Natural killer cell (primary cell): ENCODE measurements around the gene HOOK1. TPM values are rescaled to one million over a fixed set of nuclear protein-coding genes. Genes with fewer than 3 reads are reported as not detected.
A peak's percentile ranks its signal among the peaks of the same experiment; 100 is the strongest.

ENCODE experiments used
- ATAC-seq, 3 donors: fragments of 150-1000 bp in 2 of 3; fragments of 200-7000 bp in 1 of 3; cut with Tn5 transposase; 1 replicate in 1 of 3; 2 replicates in 2 of 3; pipeline ENCODE4 v1.10.0; 2021; ENCODE audit warnings: mild to moderate bottlenecking in 2 of 3, moderate library complexity in 2 of 3
- DNase-seq, 2 donors: peaks; one replicate each; pipeline versions ENCODE4 v3.0.0 to v3.0.0-alpha.2; 2013 to 2021; ENCODE audit warnings: mixed read lengths in 1 of 2
- H3K27ac ChIP-seq: one replicate; pipeline ENCODE4 v1.5.1; 2013; ENCODE audit warnings: mild to moderate bottlenecking, low read length
- H3K27me3 ChIP-seq: one replicate; pipeline ENCODE4 v1.6.1; 2013; ENCODE audit warnings: low read length; ENCODE audit not compliant: control insufficient read depth, insufficient read depth
- H3K36me3 ChIP-seq: one replicate; pipeline ENCODE4 v1.6.1; 2013; ENCODE audit warnings: low read length; ENCODE audit not compliant: control insufficient read depth, insufficient read depth
- H3K4me1 ChIP-seq: one replicate; pipeline ENCODE4 v1.6.1; 2013; ENCODE audit warnings: low read length; ENCODE audit not compliant: control insufficient read depth, insufficient read depth
- H3K4me3 ChIP-seq: one replicate; pipeline ENCODE4 v1.5.1; 2013; ENCODE audit warnings: low read length
- H3K9me3 ChIP-seq: one replicate; pipeline ENCODE4 v1.6.1; 2013; ENCODE audit warnings: low read length; ENCODE audit not compliant: control insufficient read depth, insufficient read depth
- H3K27ac Mint-ChIP-seq, 2 donors: one replicate each; pipeline ENCODE4 v1.8.0; 2022; ENCODE audit warnings: mild to moderate bottlenecking in 2 of 2, mixed read lengths in 2 of 2, moderate library complexity in 1 of 2
- H3K27me3 Mint-ChIP-seq, 2 donors: one replicate each; pipeline ENCODE4 v1.8.0; 2022; ENCODE audit warnings: low read depth in 2 of 2, mixed read lengths in 2 of 2
- H3K36me3 Mint-ChIP-seq: one replicate; pipeline ENCODE4 v1.8.0; 2022; ENCODE audit warnings: mixed read lengths
- H3K4me1 Mint-ChIP-seq, 2 donors: one replicate each; pipeline ENCODE4 v1.8.0; 2022; ENCODE audit warnings: mixed read lengths in 2 of 2
- H3K4me3 Mint-ChIP-seq: one replicate; pipeline ENCODE4 v1.8.0; 2022; ENCODE audit warnings: mild to moderate bottlenecking, moderate library complexity, mixed read lengths
- H3K9me3 Mint-ChIP-seq, 2 donors: one replicate each; pipeline ENCODE4 v1.8.0; 2022; ENCODE audit warnings: mixed read lengths in 2 of 2
- CTCF ChIP-seq: fragments of 200-600 bp; IDR thresholded peaks from one replicate; pipeline ENCODE4 v1.8.0; 2022; ENCODE audit warnings: antibody characterized with exemption
- WGBS: methylation state at CpG from one replicate; pipeline ENCODE4 v1.1.7; 2013; ENCODE audit warnings: missing lambda C conversion rate; ENCODE audit not compliant: insufficient coverage; 5-methylcytosine and 5-hydroxymethylcytosine counted together
- intact Hi-C: fragments of 100-400 bp; cut with micrococcal nuclease; formaldehyde crosslinking; loops from one replicate; pipeline ENCODE4 v1.14.2; 2022
- total RNA-seq, 4 donors: library from RNA; stranded (reverse); fragments of 120-200 nt in 1 of 4; gene quantifications; one replicate each; pipeline versions ENCODE4 v1.2.3 to v1.2.4, GENCODE V29; 2013 to 2022

The HOOK1 gene
- total RNA-seq, 3 donors from 2014 or later (not counting 1 experiment from before 2014, with no cell fraction given), result 2.6 to 3.9 (median 2.7) TPM

DNA sequence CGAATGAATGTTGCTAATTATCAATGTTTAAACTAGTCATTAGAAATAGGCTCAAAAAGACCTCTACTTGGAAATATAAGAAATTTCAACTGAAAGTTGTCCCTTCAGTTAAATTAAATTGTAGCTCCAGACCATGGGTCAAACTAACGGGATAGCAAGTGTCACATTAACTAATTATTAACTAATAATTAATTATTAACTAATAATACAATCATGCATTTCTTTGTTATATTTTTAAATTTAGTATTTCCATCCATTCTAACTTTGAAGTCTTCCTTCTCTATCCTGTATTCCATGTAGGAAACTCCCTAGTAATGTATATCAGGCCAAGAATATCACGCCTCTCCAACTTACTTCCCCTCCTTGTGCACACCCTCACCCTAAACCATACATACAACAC lies 43.4 kb upstream of the HOOK1 start:
- no CpG with 5 or more reads among the region's 3 CpGs for WGBS
- Histone ChIP-seq H3K9me3 (no peaks in the 10 kb centered on the region), H3K27ac (no peak overlapping the region), H3K27me3 (no peaks in the 10 kb centered on the region), H3K36me3 (no peaks in the 10 kb centered on the region), H3K4me3 (no peak overlapping the region), H3K4me1 (no peaks in the 10 kb centered on the region)
- H3K4me1 Mint-ChIP-seq, result no peaks in the 10 kb centered on the region
- H3K36me3 Mint-ChIP-seq, result no peaks in the 10 kb centered on the region
- intact Hi-C loops, result no loop called here
- H3K27me3 Mint-ChIP-seq, result peaks cover 0 to 2% of the 10 kb centered on the region in 2 donors
- H3K9me3 Mint-ChIP-seq, result no peaks in the 10 kb centered on the region
- no peak for DNase-seq
- H3K27ac Mint-ChIP-seq, result no peak overlapping the region
- H3K4me3 Mint-ChIP-seq, result no peak overlapping the region
- no peak for ATAC-seq
- no peak for TF ChIP-seq CTCF

DNA sequence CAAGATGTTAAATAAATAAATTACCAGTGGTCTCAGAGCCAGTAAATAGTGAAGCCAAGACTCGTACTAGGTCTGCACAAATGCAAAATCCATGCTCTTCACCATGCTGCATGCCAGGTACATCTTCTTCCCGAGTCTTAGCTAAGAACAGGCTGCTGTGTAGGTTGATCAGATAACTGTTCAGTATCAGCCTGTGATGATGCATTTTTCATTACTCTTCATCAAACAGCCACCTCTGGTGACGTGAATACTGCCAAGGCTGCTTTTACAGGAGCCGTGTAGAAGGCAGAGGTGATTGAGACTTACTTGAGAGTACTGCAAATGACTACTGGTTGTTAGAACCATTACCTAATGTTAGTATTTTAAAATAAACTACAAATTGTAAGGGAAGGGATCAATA lies 39.3 kb upstream of the HOOK1 start:
- H3K36me3 Mint-ChIP-seq, result no peaks in the 10 kb centered on the region
- no peak overlapping the region for H3K27ac Mint-ChIP-seq
- H3K36me3 ChIP-seq, result no peaks in the 10 kb centered on the region
- H3K4me3 Mint-ChIP-seq, result no peak overlapping the region
- no peaks in the 10 kb centered on the region for H3K4me1 Mint-ChIP-seq
- no peaks in the 10 kb centered on the region for H3K9me3 Mint-ChIP-seq
- H3K9me3 ChIP-seq, result no peaks in the 10 kb centered on the region
- H3K4me1 ChIP-seq, result no peaks in the 10 kb centered on the region
- H3K4me3 ChIP-seq, result no peak overlapping the region
- intact Hi-C loops, result no loop called here
- H3K27me3 Mint-ChIP-seq, result peaks cover 0 to 2% of the 10 kb centered on the region in 2 donors
- no peak overlapping the region for H3K27ac ChIP-seq
- H3K27me3 ChIP-seq, result no peaks in the 10 kb centered on the region
- TF ChIP-seq CTCF, result no peak
- ATAC-seq, result no peak
- 95% methylated on average over 2 of the region's 4 CpGs for WGBS
- no peak for DNase-seq

- Mint-ChIP-seq H3K9me3 (no peaks in the 10 kb centered on the region), H3K4me1 (no peaks in the 10 kb centered on the region), H3K36me3 (no peaks in the 10 kb centered on the region), H3K27me3 (peaks cover 0 to 2% of the 10 kb centered on the region in 2 donors), H3K4me3 (no peak overlapping the region), H3K27ac (no peak overlapping the region)
- intact Hi-C loops, result no loop called here
- no peaks in the 10 kb centered on the region for H3K36me3 ChIP-seq
- no peaks in the 10 kb centered on the region for H3K4me1 ChIP-seq
- no peak for TF ChIP-seq CTCF
- H3K4me3 ChIP-seq, result no peak overlapping the region
- no peak overlapping the region for H3K27ac ChIP-seq
- 89% methylated on average over 5 of the region's 7 CpGs for WGBS
- H3K27me3 ChIP-seq, result no peaks in the 10 kb centered on the region
- no peaks in the 10 kb centered on the region for H3K9me3 ChIP-seq
- no peak for ATAC-seq
- no peak for DNase-seq
These were observed 37.5 kb upstream of the HOOK1 start for GRCh38 chr1:59776960-59777852.

DNA sequence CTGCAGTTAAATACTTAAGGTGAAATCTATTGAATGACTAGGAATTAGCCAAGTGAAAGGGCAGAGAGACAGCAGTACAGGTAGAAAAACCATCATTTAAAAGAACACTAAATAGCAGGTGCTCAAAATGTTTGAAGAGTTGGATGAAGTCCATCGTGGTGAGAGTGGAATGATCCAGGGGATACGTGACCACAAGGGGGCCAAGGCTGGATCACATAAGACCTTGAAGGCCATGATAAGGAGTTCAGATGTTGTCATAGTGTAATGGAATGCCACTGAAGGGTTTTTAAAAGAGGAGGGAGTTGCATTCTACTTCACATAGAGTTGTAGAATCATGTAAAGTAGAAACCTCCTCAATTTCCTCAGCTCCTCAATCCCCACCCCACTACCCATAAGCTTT lies 34.8 kb upstream of the HOOK1 start:
- Mint-ChIP-seq H3K4me1 (no peaks in the 10 kb centered on the region), H3K27ac (no peak overlapping the region), H3K9me3 (no peaks in the 10 kb centered on the region), H3K27me3 (no peaks in the 10 kb centered on the region), H3K4me3 (no peak overlapping the region), H3K36me3 (no peaks in the 10 kb centered on the region)
- Histone ChIP-seq H3K36me3 (no peaks in the 10 kb centered on the region), H3K27me3 (no peaks in the 10 kb centered on the region), H3K4me1 (no peaks in the 10 kb centered on the region), H3K27ac (no peak overlapping the region), H3K4me3 (no peak overlapping the region), H3K9me3 (no peaks in the 10 kb centered on the region)
- TF ChIP-seq CTCF, result no peak
- ATAC-seq (no peak), DNase-seq (peak in 1 of 2 donors; percentile 12)
- WGBS, result 92% methylated on average over 2 of the region's 2 CpGs
- intact Hi-C loops, result no loop called here
